ENCODE measurements around the gene RPS16.
"Not testable (repeated sequence)": the region's sequence is repeated elsewhere in the genome, so short reads cannot be mapped to it uniquely, and the experiment has no call there.

GRCh38 chr19:39479319-39479801 lies 43.6 kb upstream of the RPS16 start:
- TF ChIP-seq MAX (IDR thresholded peaks at IDR 0.05); CTCF (IDR thresholded peaks at IDR 0.05; ENCODE audit: low read depth, low read length, missing input control); JUND (IDR thresholded peaks at IDR 0.05); YY1 (IDR thresholded peaks at IDR 0.05); TAF1 (conservative IDR thresholded peaks at IDR 0.05); FOXA1 (IDR thresholded peaks at IDR 0.05); RAD21 (IDR thresholded peaks at IDR 0.05); RXRA (IDR thresholded peaks at IDR 0.05): not testable (repeated sequence)

All from liver (tissue), 3 donors.